ENCODE data around the gene OVAAL. TPM values are rescaled to one million over a fixed set of nuclear protein-coding genes. Genes with fewer than 3 reads are reported as not detected.

The OVAAL gene
- total and polyA plus RNA-seq, 2 of the 4 experiments (the other 2 are of a cell fraction): not detected

- no peaks in the 10 kb centered on the region for H3K9me3 ChIP-seq (ENCODE audit: control insufficient read depth, insufficient read depth, low read length)
- no peak overlapping the region for H2BK15ac ChIP-seq (ENCODE audit: low read depth, low read length)
- no peaks in the 10 kb centered on the region for H3K36me3 ChIP-seq (ENCODE audit: control insufficient read depth, insufficient read depth, low read length)
- POLR2A ChIA-PET (ENCODE audit: unreplicated experiment): no interaction called here
- no peak overlapping the region for H4K91ac ChIP-seq (ENCODE audit: insufficient read depth, low read depth, low read length)
- no peak overlapping the region for H2BK5ac ChIP-seq (ENCODE audit: low read depth, low read length, poor library complexity, severe bottlenecking)
- peak; percentile 25 for DNase-seq
- H2AK5ac ChIP-seq (ENCODE audit: low read depth, low read length): peak overlapping the region; percentile 55; the same call in 1 of the 2 replicates
- ATAC-seq (ENCODE audit: low read depth): no peak
- H2AFZ ChIP-seq (replicated peaks; ENCODE audit: low read length, poor library complexity): no peak overlapping the region
- H3K9me1 ChIP-seq (ENCODE audit: insufficient read depth, low read length): 0 out of 2 replicates have a peak, but pooled peaks cover 2% of the 10 kb centered on the region
- TF ChIP-seq CEBPB (IDR thresholded peaks at IDR 0.05; ENCODE audit: low read depth, low read length): peak; percentile 5; the same call in 1 of the 2 replicates
- TF ChIP-seq MXI1 (IDR thresholded peaks at IDR 0.05; ENCODE audit: borderline replicate concordance, low read depth, low read length): no peak
- no peak overlapping the region for H3K23ac ChIP-seq (ENCODE audit: low read depth, low read length)
- no peak overlapping the region for H3K18ac ChIP-seq (ENCODE audit: low read depth, low read length)
- H2BK120ac ChIP-seq (ENCODE audit: low read depth, low read length): no peak overlapping the region
- H3K4me3 ChIP-seq (ENCODE audit: insufficient read depth, low read depth, low read length): no peak overlapping the region
- H3K4ac ChIP-seq (ENCODE audit: low read depth, low read length): peak overlapping the region; percentile 40; the same call in 1 of the 2 replicates
- H4K5ac ChIP-seq (ENCODE audit: low read depth, low read length): no peak overlapping the region
- H2AK9ac ChIP-seq (replicated peaks; ENCODE audit: low read depth, low read length, poor library complexity): no peak overlapping the region
- no TSS peak for BruUV-seq (replicated peaks)
- no peak overlapping the region for H4K8ac ChIP-seq (ENCODE audit: low read depth in 2 of 2, low read length in 2 of 2)
- H3K14ac ChIP-seq (replicated peaks; ENCODE audit: low read depth, low read length): peak overlapping the region; percentile 46; the same call in 1 of the 2 replicates
- H2BK20ac ChIP-seq (ENCODE audit: low read depth, low read length): no peak overlapping the region
- no peak overlapping the region for H3K9ac ChIP-seq (ENCODE audit: low read depth, low read length)
- no peaks in the 10 kb centered on the region for H3K27me3 ChIP-seq (ENCODE audit: control insufficient read depth, insufficient read depth, low read length)
- peaks cover 0 to 3% of the 10 kb centered on the region in 2 experiments; a peak in 1 of 4 replicates for H3K79me1 ChIP-seq (ENCODE audit: low read depth in 1 of 2, low read length in 2 of 2)
- peaks cover 9% of the 10 kb centered on the region; the same call in 1 of the 2 replicates for H3K4me1 ChIP-seq (ENCODE audit: control insufficient read depth, insufficient read depth, low read length)
- CTCF ChIA-PET: interaction anchor here (0.7 kb wide), 1 partner anchor 630 kb away, joined by 3 read pairs; no protein-coding TSS in a partner anchor
- dilution Hi-C loops (cut with HindIII; ENCODE audit: low sequenced_read_pairs, unreplicated experiment): no loop called here
- no peak overlapping the region for H3K56ac ChIP-seq (ENCODE audit: extremely low read depth, insufficient read depth, low read length)
- H4K20me1 ChIP-seq (ENCODE audit: insufficient read depth, low read length): no peaks in the 10 kb centered on the region
- H3K4me2 ChIP-seq (ENCODE audit: low read depth, low read length): no peak overlapping the region
- H3K27ac ChIP-seq (ENCODE audit: insufficient read depth, low read length): no peak overlapping the region
- in situ Hi-C loops (cut with MboI; ENCODE audit: low sequenced_read_pairs): no loop called here
- 100% methylated on average over 1 of the region's 6 CpGs; no CpG with 5 or more reads in 1 of the 2 experiments for WGBS, 2 experiments (ENCODE audit: extremely low coverage in 2 of 2, insufficient read length in 1 of 2)
- intact Hi-C loops (cut with micrococcal nuclease): no loop called here
These were observed 21.3 kb downstream of the OVAAL start for GRCh38 chr1:180579961-180580611.

Measured in IMR-90 (cell line).